Measurements from ENCODE around the gene GPR152.
"Not testable (repeated sequence)": the region's sequence is repeated elsewhere in the genome, so short reads cannot be mapped to it uniquely, and the experiment has no call there.

Gene GPR152

DNA sequence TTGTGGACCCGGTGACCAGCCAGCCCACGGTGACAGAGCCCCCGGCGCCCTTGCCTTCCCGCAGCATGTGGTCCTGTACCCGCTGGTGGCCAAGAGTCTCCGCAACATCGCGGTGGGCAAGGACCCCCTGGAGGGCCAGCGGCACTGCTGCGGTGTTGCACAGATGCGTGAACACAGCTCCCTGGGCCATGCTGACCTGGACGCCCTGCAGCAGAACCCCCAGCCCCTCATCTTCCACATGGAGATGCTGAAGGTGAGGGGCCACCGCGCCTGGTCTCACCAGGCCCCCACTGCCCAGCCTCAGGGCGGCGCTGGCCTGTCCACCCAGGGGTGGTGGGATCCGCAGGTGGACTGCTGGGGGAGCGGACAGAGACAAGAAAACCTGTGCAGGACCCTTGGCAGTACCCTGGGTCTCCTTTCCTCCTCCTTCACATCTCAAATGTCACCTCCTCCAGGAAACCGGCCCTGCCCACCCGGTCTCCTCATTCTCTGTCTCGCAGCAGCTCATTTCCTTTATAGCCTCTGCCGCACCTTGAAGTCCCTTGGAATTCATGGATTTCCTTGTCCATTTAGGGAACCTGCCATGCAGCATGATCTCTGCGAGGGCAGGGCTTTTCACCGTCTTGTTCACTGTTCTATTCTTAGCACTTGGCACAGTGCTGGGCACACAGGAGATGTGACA is 36.8 kb upstream of the GPR152 start:
- DNase-seq: no peak

- no peak for DNase-seq
Observed at GRCh38 chr11:67486481-67487195, 34.1 kb upstream of the GPR152 start.

DNA sequence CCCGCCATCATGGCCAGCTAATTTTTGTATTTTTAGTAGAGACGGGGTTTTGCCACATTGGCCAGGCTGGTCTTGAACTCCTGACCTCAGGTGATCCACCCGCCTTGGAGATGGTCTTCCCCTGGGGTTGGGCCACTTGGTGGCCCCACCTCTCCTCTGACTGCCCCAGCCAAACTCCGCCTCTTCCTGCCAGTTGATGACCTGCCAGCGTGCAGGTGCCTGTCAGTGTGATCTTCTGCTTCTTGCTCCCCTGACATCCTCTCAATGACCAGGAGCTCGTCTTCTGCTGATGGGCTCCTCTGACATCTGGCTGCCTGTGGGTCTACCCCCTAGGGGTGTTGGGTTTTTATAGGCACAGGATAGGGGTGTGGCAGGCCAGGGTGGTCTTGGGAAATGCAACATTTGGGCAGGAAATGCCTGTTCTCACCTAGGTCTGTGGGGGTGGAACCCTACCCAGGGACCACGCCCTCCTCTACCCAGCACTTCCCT is 33.4 kb upstream of the GPR152 start:
- peak; percentile 32 for DNase-seq

- peak; percentile 50 for DNase-seq
Observed at GRCh38 chr11:67484847-67485311, 32.4 kb upstream of the GPR152 start.

DNA sequence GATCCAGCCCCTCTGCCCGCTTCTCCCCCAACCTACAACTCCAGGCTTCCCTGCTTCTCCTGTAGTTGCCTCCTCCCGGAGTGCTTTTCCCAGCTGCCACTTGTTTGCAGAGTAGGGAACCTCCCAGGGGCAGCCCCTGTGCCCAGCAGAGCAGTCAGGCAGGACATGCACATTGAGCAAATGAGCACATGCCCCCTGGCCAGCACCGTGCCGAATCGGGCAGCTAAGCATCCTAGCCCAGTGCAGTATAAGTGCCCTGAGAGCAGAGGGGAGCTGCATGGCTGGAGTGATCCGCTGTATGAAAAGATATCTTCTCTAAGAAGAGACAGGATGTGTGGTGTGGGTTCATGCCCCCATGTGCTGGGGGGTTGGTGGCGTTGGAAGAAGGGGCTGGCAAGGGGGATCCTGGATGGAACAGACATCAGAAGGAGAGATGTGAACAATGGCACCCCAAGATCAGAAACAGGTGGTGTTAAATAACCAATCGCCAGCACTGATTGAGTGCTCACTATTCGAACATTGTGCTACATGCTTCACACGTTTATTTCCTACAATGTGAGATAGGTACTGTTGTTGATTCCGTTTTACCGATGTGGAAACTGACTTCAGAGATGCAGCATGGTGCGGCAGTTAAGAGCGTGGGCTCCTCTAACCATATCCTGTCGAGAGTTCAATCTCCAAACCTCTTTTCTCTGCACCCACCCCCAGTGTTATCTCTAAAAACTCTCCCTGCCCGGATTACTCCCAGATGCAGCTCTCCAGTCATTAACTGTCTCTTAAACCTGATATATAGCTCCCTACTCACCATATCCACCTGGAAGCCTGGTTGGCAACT is 31.5 kb upstream of the GPR152 start:
- no peak for DNase-seq

GRCh38 chr11:67482827-67483798 is 30.6 kb upstream of the GPR152 start, which contains the start of gene AIP:
TSS of gene AIP (plus strand) at chr11:67483026. CDS start at chr11:67483159, 133 bp downstream.
- DNase-seq: peak; percentile 97

- DNase-seq: no peak
Observed at GRCh38 chr11:67482275-67482826, 29.8 kb upstream of the GPR152 start.

DNA sequence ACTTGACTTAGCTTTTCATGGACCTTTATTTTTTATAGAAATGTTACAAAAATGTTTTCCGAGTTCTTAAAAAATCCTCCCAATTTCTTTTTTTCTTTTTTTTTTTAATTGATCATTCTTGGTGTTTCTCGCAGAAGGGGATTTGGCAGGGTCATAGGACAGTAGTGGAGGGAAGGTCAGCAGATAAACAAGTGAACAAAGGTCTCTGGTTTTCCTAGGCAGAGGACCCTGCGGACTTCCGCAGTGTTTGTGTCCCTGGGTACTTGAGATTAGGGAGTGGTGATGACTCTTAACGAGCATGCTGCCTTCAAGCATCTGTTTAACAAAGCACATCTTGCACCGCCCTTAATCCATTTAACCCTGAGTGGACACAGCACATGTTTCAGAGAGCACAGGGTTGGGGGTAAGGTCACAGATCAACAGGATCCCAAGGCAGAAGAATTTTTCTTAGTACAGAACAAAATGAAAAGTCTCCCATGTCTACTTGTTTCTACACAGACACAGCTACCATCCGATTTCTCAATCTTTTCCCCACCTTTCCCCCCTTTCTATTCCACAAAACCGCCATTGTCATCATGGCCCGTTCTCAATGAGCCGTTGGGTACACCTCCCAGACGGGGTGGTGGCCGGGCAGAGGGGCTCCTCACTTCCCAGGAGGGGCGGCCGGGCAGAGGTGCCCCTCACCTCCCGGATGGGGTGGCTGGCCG is 25.0 kb upstream of the GPR152 start:
- not testable (repeated sequence) for DNase-seq

GRCh38 chr11:67476692-67477091 is 24.2 kb upstream of the GPR152 start:
- not testable (repeated sequence) for DNase-seq

DNA sequence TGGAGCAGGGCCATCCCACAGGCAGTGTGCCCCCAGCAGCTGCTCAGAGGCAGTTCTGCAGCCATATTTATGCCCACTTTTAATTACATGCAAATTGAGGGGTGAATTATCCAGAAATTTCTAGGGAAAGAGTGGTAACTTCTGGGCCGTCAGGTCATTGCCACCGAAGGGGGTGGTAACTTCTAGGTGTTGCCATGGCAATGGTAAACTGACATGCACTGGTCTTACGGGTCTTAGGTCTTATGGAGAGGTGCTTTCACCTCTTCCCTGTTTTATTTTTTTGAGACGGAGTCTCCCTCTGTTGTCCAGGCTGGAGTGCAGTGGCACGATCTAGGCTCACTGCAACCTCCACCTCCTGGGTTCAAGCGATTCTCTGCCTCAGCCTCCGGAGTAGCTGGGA is 20.4 kb upstream of the GPR152 start:
- DNase-seq: no peak

- DNase-seq: no peak
Observed at GRCh38 chr11:67470337-67471002, 17.9 kb upstream of the GPR152 start.

DNA sequence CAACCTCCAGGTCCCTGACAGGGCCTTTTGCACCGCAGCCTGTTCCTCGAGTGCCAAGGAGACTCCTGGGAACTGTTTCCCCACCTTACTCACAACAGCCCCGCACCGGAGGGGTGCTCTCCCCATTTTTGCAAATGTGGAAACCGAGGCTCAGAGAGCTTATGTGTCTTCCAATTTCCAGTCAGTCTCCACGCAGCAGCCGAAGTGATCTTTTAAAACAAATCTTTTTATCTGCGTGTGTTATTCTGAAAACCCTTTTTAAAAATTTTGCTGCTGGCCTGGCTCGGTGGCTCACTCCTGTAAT is 16.9 kb upstream of the GPR152 start:
- DNase-seq: no peak

- peak; percentile 91 for DNase-seq
Observed at GRCh38 chr11:67468759-67469507, 16.4 kb upstream of the GPR152 start, which contains the start of gene TMEM134. TSS of gene TMEM134 (minus strand) at chr11:67469251. CDS start at chr11:67469192, 59 bp downstream.

DNA sequence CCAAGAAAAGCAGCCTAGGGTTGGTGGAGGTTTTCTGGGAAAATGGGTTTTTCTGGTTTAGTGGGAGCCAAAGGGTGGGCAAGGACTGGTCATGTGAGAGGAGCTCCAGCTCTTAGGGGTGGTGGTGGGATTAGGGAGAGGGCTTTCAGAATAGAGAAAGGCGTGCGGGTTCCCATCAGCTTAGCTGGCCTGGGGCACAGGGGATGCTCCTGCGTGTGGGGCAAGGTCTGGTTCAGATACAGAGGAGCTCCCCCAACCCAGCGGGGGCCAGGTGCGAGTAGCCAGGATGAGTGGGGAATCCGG is 15.9 kb upstream of the GPR152 start:
- no peak for DNase-seq

DNA sequence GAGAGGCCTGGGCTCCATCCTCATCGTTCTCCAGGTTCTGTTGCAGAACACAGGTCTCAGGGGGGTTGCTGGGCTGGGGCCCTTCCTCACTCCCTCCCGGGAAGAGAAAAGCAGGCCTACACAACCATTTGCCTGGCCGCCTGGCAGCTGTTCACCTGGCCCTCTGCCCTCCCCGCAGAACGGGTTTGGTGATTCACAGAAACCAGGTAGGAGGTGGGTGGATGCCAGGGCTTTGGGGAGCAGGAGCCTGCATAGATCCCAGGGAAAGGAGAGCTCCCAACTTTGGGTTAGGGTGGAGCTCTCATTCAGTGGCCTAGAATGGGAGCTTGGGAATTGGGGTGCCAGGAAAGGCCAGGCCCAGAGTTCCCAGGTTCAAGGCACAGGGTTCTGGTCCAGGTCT is 15.5 kb upstream of the GPR152 start:
- DNase-seq: no peak

DNA sequence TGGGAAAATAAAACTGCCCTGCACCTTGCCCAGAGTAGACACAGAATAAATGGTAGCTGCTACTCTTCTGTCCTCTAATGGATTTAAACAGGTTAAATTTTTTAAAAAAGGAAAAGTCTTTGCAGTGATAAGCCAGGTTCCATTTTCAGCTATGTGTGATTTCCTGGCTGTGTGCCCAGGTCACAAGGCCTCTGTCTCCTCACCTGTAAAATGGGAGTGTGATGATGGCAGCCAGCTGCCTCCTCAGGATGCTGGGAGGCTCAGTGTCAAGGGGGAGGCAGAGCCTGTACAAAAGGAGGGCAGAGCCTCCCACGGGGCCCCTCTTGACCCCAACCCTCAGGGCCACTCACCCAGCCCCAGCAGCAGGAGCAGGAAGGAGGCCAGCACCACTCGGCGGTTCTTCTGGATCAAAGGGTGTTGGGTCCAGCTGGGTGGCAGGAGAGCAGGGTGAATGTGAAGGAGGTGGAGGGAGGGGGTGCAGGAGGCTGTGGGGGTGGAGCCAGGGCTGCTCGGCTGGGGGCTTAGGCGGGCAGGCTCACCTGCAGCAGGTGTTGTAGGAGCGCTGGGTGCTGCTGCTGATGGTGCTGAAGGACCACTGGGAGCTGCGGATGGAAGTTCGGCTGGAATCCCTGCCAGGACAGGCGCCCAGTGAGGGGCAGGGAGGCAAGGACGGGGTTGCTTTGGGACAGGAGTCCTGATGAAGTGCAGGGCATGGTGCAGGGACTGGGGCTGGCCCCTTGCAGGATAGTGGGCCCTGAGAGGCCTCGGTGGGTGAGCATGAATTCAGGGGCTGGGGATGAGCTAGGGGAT is 14.6 kb upstream of the GPR152 start:
- DNase-seq: no peak

- DNase-seq: no peak
Observed at GRCh38 chr11:67466367-67466766, 13.8 kb upstream of the GPR152 start.

- DNase-seq: not testable (repeated sequence)
Observed at GRCh38 chr11:67465530-67465929, 13.0 kb upstream of the GPR152 start.

DNA sequence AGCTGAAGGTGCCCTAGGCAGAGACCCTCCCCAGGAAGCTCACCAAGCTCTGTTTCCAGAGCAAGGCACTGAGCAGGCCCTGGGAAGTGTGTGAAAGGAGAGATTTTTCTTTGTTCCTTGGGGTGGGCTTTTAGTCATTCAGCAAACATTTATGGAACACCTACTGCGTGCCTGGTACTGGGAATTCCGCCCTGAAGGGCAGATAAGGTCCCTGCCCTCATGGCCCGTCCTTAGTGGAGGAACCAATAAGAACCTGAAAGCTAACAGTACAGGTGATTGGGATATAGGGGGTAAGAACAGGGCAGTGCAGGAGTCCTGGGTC is 12.6 kb upstream of the GPR152 start:
- no peak for DNase-seq
